HepG2 (cell line): ENCODE data around the gene FAM174C. TPM values are rescaled to one million over a fixed set of nuclear protein-coding genes. Genes with fewer than 3 reads are reported as not detected.
A peak's percentile ranks its signal among the peaks of the same experiment; 100 is the strongest.

Source experiments
- FOXA3 ChIP-seq: IDR thresholded peaks from 2 replicates; pipeline ENCODE4 v1.6.1; 2016; ENCODE audit warnings: missing genetic modification reagents, missing compliant biosample characterization
- HIC2 ChIP-seq: sonication (generic); formaldehyde crosslinking; IDR thresholded peaks from 2 replicates; pipeline ENCODE4 v1.9.0; 2022; ENCODE audit warnings: low read depth, missing genetic modification reagents
- HNRNPL ChIP-seq: fragments of 200-400 bp; formaldehyde crosslinking; IDR thresholded peaks from 2 replicates; pipeline ENCODE4 v1.6.1; 2017; ENCODE audit warnings: mild to moderate bottlenecking, low read depth, low read length
- HOXA5 ChIP-seq: sonication (generic); formaldehyde crosslinking; IDR thresholded peaks from 2 replicates; pipeline ENCODE4 v1.4.0; 2020; ENCODE audit warnings: missing genetic modification reagents
- HOXD1 ChIP-seq: sonication (generic); formaldehyde crosslinking; IDR thresholded peaks from 2 replicates; pipeline ENCODE4 v1.5.0; 2020; ENCODE audit warnings: missing genetic modification reagents
- JUND ChIP-seq: sonication (generic); formaldehyde crosslinking; IDR thresholded peaks from 2 replicates; pipeline ENCODE4 v1.8.0; 2022; ENCODE audit warnings: mild to moderate bottlenecking, missing genetic modification reagents
- NCOA5 ChIP-seq: sonication (generic); formaldehyde crosslinking; IDR thresholded peaks from 2 replicates; pipeline ENCODE4 v1.4.0; 2020; ENCODE audit warnings: missing genetic modification reagents
- NFE2 ChIP-seq: sonication (generic); formaldehyde crosslinking; IDR thresholded peaks from 2 replicates; pipeline ENCODE4 v1.4.0; 2020; ENCODE audit warnings: missing genetic modification reagents
- SRF ChIP-seq: IDR thresholded peaks from 2 replicates; pipeline ENCODE4 v1.6.1; 2011; ENCODE audit warnings: mild to moderate bottlenecking, low read depth, low read length, moderate library complexity
- ZFX ChIP-seq: sonication (generic); formaldehyde crosslinking; IDR thresholded peaks from 2 replicates; pipeline ENCODE4 v1.4.0; 2020; ENCODE audit warnings: mild to moderate bottlenecking, low read depth, missing genetic modification reagents, moderate library complexity
- ZGPAT ChIP-seq: IDR thresholded peaks from 2 replicates; pipeline ENCODE4 v1.6.1; 2016; ENCODE audit warnings: mild to moderate bottlenecking
- ZNF224 ChIP-seq: sonication (generic); formaldehyde crosslinking; IDR thresholded peaks from 2 replicates; pipeline ENCODE4 v1.5.0; 2020; ENCODE audit warnings: mild to moderate bottlenecking, missing genetic modification reagents
- ZNF556 ChIP-seq: sonication (generic); formaldehyde crosslinking; IDR thresholded peaks from 2 replicates; pipeline ENCODE4 v1.4.0; 2020; ENCODE audit warnings: mild to moderate bottlenecking, missing genetic modification reagents, borderline replicate concordance
- ZNF609 ChIP-seq: sonication (generic); formaldehyde crosslinking; IDR thresholded peaks from 2 replicates; pipeline ENCODE4 v1.4.0; 2020; ENCODE audit warnings: mild to moderate bottlenecking, missing genetic modification reagents, borderline replicate concordance
- ZNF614 ChIP-seq: IDR thresholded peaks from 2 replicates; pipeline ENCODE4 v1.6.1; 2018; ENCODE audit warnings: missing biosample characterization, missing genetic modification reagents, inconsistent platforms, borderline replicate concordance
- ZSCAN20 ChIP-seq: sonication (generic); formaldehyde crosslinking; IDR thresholded peaks from 2 replicates; pipeline ENCODE4 v1.4.0; 2020; ENCODE audit warnings: missing genetic modification reagents, mild to moderate bottlenecking, borderline replicate concordance
- polyA plus RNA-seq, 8 experiments: library from polyadenylated mRNA; depleted of rRNA in 3 of 8; stranded (reverse) in 7 of 8; unstranded in 1 of 8; fragments of >200 nt; fragmentation: Illumina TruSeq in 4 of 8; extraction: Trizol in 4 of 8; gene quantifications; 2 replicates each; pipeline versions ENCODE4 v1.2.1 to v1.2.3, GENCODE V29; 2011 to 2016; ENCODE audit warnings: low read depth in 4 of 8, missing spikeins in 1 of 8, mixed read lengths in 1 of 8; ENCODE audit not compliant: insufficient read depth in 1 of 8
- total RNA-seq, 5 experiments: library from RNA; depleted of rRNA; stranded (reverse); fragments of >200 nt; fragmentation: Illumina TruSeq; extraction: Trizol; gene quantifications; 2 replicates each; pipeline ENCODE4 v1.2.3, GENCODE V29; 2016; ENCODE audit warnings: low read depth in 1 of 5

The FAM174C gene
- total and polyA plus RNA-seq, 2 of the 13 experiments (the other 11 are each of a cell fraction or from before 2014, with no cell fraction given), result 19.5 to 31.3 TPM

DNA sequence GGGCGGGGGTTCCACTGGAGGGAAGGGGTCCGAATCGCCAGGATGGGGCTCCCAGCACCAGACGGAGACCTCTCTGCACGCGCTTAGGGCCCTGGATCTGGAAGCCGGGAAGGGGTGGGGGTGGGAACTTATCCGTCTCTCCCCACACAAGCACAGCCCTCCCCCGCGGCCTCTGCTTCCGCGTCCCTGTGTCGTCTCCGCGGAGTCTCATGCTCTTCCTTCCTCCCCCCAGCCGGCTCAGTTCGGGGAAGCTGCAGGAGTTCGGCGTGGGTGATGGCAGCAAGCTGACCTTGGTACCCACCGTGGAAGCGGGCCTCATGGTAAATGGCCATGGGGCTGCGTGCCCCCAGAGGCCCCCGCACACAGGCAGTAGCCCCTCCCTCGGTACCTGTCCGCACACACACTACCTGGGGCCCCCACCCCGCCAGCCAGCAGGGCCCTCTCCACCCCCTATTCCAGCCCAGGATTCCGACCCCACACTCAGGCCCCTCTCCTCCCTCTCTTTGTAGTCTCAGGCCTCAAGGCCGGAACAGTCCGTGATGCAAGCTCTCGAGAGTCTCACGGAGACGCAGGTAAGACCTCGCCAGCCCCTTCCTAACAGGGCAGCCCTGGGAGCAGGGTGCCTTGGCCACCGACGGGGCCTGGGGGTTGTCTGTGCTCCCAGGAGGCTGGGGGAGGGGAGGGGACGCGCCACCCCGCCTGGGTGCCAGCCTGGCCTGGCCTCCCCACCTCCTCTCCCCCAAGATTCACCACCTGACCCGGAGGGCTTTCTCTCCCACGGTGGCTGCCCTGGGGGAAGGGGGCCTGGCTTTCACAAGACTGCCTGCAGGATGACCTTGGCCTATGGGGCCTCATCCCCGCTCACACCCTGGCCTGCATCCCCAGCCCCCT lies 23.8 kb upstream of the FAM174C start (continued):
- TF ChIP-seq HOXA5 (CRISPR knock-in tag) (no peak; the same call in 1 of the 2 replicates), HNRNPL (peak; percentile 86), HIC2 (CRISPR knock-in tag) (peak; percentile 82), SRF (no peak), NCOA5 (CRISPR knock-in tag) (no peak), HOXD1 (CRISPR knock-in tag) (no peak), ZFX (CRISPR knock-in tag) (peak; percentile 10; the same call in 1 of the 2 replicates), NFE2 (no peak), ZSCAN20 (no peak), JUND (0 out of 2 replicates have a peak, but pooled peaks have one; percentile 40), ZNF224 (CRISPR knock-in tag) (no peak), ZNF609 (CRISPR knock-in tag) (no peak), ZNF614 (CRISPR knock-in tag) (no peak), FOXA3 (no peak), ZNF556 (CRISPR knock-in tag) (0 out of 2 replicates have a peak, but pooled peaks have one; percentile 6), ZGPAT (CRISPR knock-in tag) (no peak)
